Measurements from ENCODE around the gene INPP5B. TPM values are rescaled to one million over a fixed set of nuclear protein-coding genes. Genes with fewer than 3 reads are reported as not detected.

INPP5B gene
- total and polyA plus RNA-seq, 9 of the 15 experiments (the other 6 are each of a cell fraction or from before 2014, with no cell fraction given): 14.1 to 28.7 (median 20.9) TPM

- TF ChIP-seq, protein P1, sequence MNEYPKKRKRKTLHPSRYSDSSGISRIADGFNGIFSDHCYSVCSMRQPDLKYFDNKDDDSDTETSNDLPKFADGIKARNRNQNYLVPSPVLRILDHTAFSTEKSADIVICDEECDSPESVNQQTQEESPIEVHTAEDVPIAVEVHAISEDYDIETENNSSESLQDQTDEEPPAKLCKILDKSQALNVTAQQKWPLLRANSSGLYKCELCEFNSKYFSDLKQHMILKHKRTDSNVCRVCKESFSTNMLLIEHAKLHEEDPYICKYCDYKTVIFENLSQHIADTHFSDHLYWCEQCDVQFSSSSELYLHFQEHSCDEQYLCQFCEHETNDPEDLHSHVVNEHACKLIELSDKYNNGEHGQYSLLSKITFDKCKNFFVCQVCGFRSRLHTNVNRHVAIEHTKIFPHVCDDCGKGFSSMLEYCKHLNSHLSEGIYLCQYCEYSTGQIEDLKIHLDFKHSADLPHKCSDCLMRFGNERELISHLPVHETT (CRISPR knock-in tag; conservative IDR thresholded peaks at IDR 0.05 in 1 of 2, IDR thresholded peaks at IDR 0.05 in 1 of 2): peak in 1 of 2 experiments; percentile 22; a peak in 1 of 4 replicates
- TF ChIP-seq NFIC (IDR thresholded peaks at IDR 0.05) (peak; percentile 32; the same call in 1 of the 2 replicates), MCM2 (IDR thresholded peaks at IDR 0.05; ENCODE audit: low read depth) (no peak), ATF3 (IDR thresholded peaks at IDR 0.05) (no peak), ATF3 (CRISPR knock-in tag; conservative IDR thresholded peaks at IDR 0.05) (peak; percentile 51; the same call in 1 of the 2 replicates), KLF16 (IDR thresholded peaks at IDR 0.05) (peak; percentile 68), OTX1 (CRISPR knock-in tag; IDR thresholded peaks at IDR 0.05) (no peak), CREM (IDR thresholded peaks at IDR 0.05; ENCODE audit: low read depth) (peak; percentile 34; the same call in 1 of the 2 replicates), ZBTB43 (CRISPR knock-in tag; IDR thresholded peaks at IDR 0.05) (no peak), TEAD1 (CRISPR knock-in tag; IDR thresholded peaks at IDR 0.05) (0 out of 4 replicates have a peak, but pooled peaks of 1 of the 2 experiments have one; percentile 32), CTCF (IDR thresholded peaks at IDR 0.05 in 2 of 3, conservative IDR thresholded peaks at IDR 0.05 in 1 of 3; ENCODE audit: insufficient read depth in 2 of 3, low read depth in 1 of 3, low read length in 3 of 3) (peak; percentile 90 to 99 (median 96)), SRSF9 (IDR thresholded peaks at IDR 0.05; ENCODE audit: borderline replicate concordance, low read depth, low read length) (no peak), MAFG (tag; conservative IDR thresholded peaks at IDR 0.05) (peak; percentile 88), MTF1 (CRISPR knock-in tag; IDR thresholded peaks at IDR 0.05; ENCODE audit: borderline replicate concordance) (no peak), PTBP1 (IDR thresholded peaks at IDR 0.05; ENCODE audit: low read depth, low read length) (no peak), WHSC1 (IDR thresholded peaks at IDR 0.05; ENCODE audit: low read length) (no peak), SRSF1 (IDR thresholded peaks at IDR 0.05; ENCODE audit: low read depth, low read length) (no peak), C11orf30 (IDR thresholded peaks at IDR 0.05; ENCODE audit: low read depth) (peak; percentile 93), KDM4B (IDR thresholded peaks at IDR 0.05; ENCODE audit: borderline replicate concordance in 2 of 2, low read depth in 1 of 2) (no peak), GTF2F1 (IDR thresholded peaks at IDR 0.05; ENCODE audit: low read depth, low read length) (no peak), MAFK (IDR thresholded peaks at IDR 0.05; ENCODE audit: low read length) (peak; percentile 81), ZNF316 (IDR thresholded peaks at IDR 0.05) (peak; percentile 95)
- TF ChIP-seq, protein P2, sequence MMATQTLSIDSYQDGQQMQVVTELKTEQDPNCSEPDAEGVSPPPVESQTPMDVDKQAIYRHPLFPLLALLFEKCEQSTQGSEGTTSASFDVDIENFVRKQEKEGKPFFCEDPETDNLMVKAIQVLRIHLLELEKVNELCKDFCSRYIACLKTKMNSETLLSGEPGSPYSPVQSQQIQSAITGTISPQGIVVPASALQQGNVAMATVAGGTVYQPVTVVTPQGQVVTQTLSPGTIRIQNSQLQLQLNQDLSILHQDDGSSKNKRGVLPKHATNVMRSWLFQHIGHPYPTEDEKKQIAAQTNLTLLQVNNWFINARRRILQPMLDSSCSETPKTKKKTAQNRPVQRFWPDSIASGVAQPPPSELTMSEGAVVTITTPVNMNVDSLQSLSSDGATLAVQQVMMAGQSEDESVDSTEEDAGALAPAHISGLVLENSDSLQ (IDR thresholded peaks at IDR 0.05): 0 out of 2 replicates have a peak, but pooled peaks have one; percentile 20
These were observed 135.7 kb downstream of the INPP5B start (continued) for GRCh38 chr1:37811027-37811655.

All from K562 (cell line).